ENCODE data around the gene UNC93A. TPM values are rescaled to one million over a fixed set of nuclear protein-coding genes. Genes with fewer than 3 reads are reported as not detected.
"Not testable (repeated sequence)": the region's sequence is repeated elsewhere in the genome, so short reads cannot be mapped to it uniquely, and the experiment has no call there.

Gene UNC93A
- total RNA-seq, 1 experiment from 2014 or later, result not detected

GRCh38 chr6:167282165-167282564 lies 8.9 kb upstream of the UNC93A start:
- no peaks in the 10 kb centered on the region for H3K9me3 ChIP-seq (ENCODE audit: low read depth, low read length, poor library complexity, severe bottlenecking)
- CTCF ChIA-PET, result no interaction called here
- no peak overlapping the region for H3K27ac ChIP-seq (ENCODE audit: low read depth, low read length, poor library complexity, severe bottlenecking)
- no TSS peak for BruUV-seq (replicated peaks)
- intact Hi-C loops (cut with micrococcal nuclease; ENCODE audit: unreplicated experiment), result no loop called here
- H3K4me1 ChIP-seq (ENCODE audit: insufficient read depth, low read length, poor library complexity, severe bottlenecking), result no peaks in the 10 kb centered on the region
- no peak for TF ChIP-seq EZH2 (IDR thresholded peaks at IDR 0.05; ENCODE audit: borderline replicate concordance, low read depth, low read length, poor library complexity, severe bottlenecking)
- TF ChIP-seq CTCF (conservative IDR thresholded peaks at IDR 0.05; ENCODE audit: low read depth, low read length), result no peak
- no peaks in the 10 kb centered on the region for H3K36me3 ChIP-seq (ENCODE audit: insufficient read depth, low read length, poor library complexity, severe bottlenecking)
- H3K4me3 ChIP-seq (ENCODE audit: low read depth, low read length, poor library complexity, severe bottlenecking), result no peak overlapping the region
- POLR2A ChIA-PET (ENCODE audit: low non-redundant PET), result no interaction called here
- DNase-seq (ENCODE audit: low spot score), result no peak
- H3K27me3 ChIP-seq (replicated peaks; ENCODE audit: insufficient read depth, low read depth, low read length, poor library complexity), result no peaks in the 10 kb centered on the region

GRCh38 chr6:167284565-167284964 lies 6.5 kb upstream of the UNC93A start:
- H3K4me3 ChIP-seq (ENCODE audit: low read depth, low read length, poor library complexity, severe bottlenecking); POLR2A ChIA-PET (ENCODE audit: low non-redundant PET); CTCF ChIA-PET; H3K27ac ChIP-seq (ENCODE audit: low read depth, low read length, poor library complexity, severe bottlenecking); H3K4me1 ChIP-seq (ENCODE audit: insufficient read depth, low read length, poor library complexity, severe bottlenecking); BruUV-seq (replicated peaks); DNase-seq (ENCODE audit: low spot score); H3K27me3 ChIP-seq (replicated peaks; ENCODE audit: insufficient read depth, low read depth, low read length, poor library complexity); H3K9me3 ChIP-seq (ENCODE audit: low read depth, low read length, poor library complexity, severe bottlenecking); H3K36me3 ChIP-seq (ENCODE audit: insufficient read depth, low read length, poor library complexity, severe bottlenecking): not testable (repeated sequence)
- intact Hi-C loops (cut with micrococcal nuclease; ENCODE audit: unreplicated experiment), result loop anchor here (2.0 kb wide), 1 partner anchor 62 kb away; no protein-coding TSS in a partner anchor

- Histone ChIP-seq H3K9me3 (ENCODE audit: low read depth, low read length, poor library complexity, severe bottlenecking) (no peaks in the 10 kb centered on the region), H3K27ac (ENCODE audit: low read depth, low read length, poor library complexity, severe bottlenecking) (no peak overlapping the region), H3K36me3 (ENCODE audit: insufficient read depth, low read length, poor library complexity, severe bottlenecking) (no peaks in the 10 kb centered on the region), H3K4me3 (ENCODE audit: low read depth, low read length, poor library complexity, severe bottlenecking) (no peak overlapping the region), H3K27me3 (replicated peaks; ENCODE audit: insufficient read depth, low read depth, low read length, poor library complexity) (no peaks in the 10 kb centered on the region), H3K4me1 (ENCODE audit: insufficient read depth, low read length, poor library complexity, severe bottlenecking) (no peaks in the 10 kb centered on the region)
- DNase-seq (ENCODE audit: low spot score), result no peak
- no TSS peak for BruUV-seq (replicated peaks)
- ChIA-PET POLR2A (ENCODE audit: low non-redundant PET) (no interaction called here), CTCF (no interaction called here)
- intact Hi-C loops (cut with micrococcal nuclease; ENCODE audit: unreplicated experiment), result loop anchor here (2.0 kb wide), 1 partner anchor 62 kb away; no protein-coding TSS in a partner anchor
- TF ChIP-seq EZH2 (IDR thresholded peaks at IDR 0.05; ENCODE audit: borderline replicate concordance, low read depth, low read length, poor library complexity, severe bottlenecking) (no peak), CTCF (conservative IDR thresholded peaks at IDR 0.05; ENCODE audit: low read depth, low read length) (no peak)
Observed at GRCh38 chr6:167285077-167285770, 5.9 kb upstream of the UNC93A start.

- H3K9me3 ChIP-seq (ENCODE audit: low read depth, low read length, poor library complexity, severe bottlenecking), result no peaks in the 10 kb centered on the region
- BruUV-seq (replicated peaks), result no TSS peak
- DNase-seq (ENCODE audit: low spot score), result no peak
- peaks cover 7% of the 10 kb centered on the region for H3K27me3 ChIP-seq (replicated peaks; ENCODE audit: insufficient read depth, low read depth, low read length, poor library complexity)
- no peak overlapping the region for H3K27ac ChIP-seq (ENCODE audit: low read depth, low read length, poor library complexity, severe bottlenecking)
- H3K4me1 ChIP-seq (ENCODE audit: insufficient read depth, low read length, poor library complexity, severe bottlenecking), result no peaks in the 10 kb centered on the region
- no peak for TF ChIP-seq EZH2 (IDR thresholded peaks at IDR 0.05; ENCODE audit: borderline replicate concordance, low read depth, low read length, poor library complexity, severe bottlenecking)
- no peak for TF ChIP-seq CTCF (conservative IDR thresholded peaks at IDR 0.05; ENCODE audit: low read depth, low read length)
- ChIA-PET POLR2A (ENCODE audit: low non-redundant PET) (no interaction called here), CTCF (no interaction called here)
- no peak overlapping the region for H3K4me3 ChIP-seq (ENCODE audit: low read depth, low read length, poor library complexity, severe bottlenecking)
- H3K36me3 ChIP-seq (ENCODE audit: insufficient read depth, low read length, poor library complexity, severe bottlenecking), result no peaks in the 10 kb centered on the region
- intact Hi-C loops (cut with micrococcal nuclease; ENCODE audit: unreplicated experiment), result no loop called here
Observed at GRCh38 chr6:167287513-167288048, 3.5 kb upstream of the UNC93A start.

Data from A673 (cell line).